ENCODE data around the gene SDE2. TPM values are rescaled to one million over a fixed set of nuclear protein-coding genes. Genes with fewer than 3 reads are reported as not detected.

SDE2 gene
- total and polyA plus RNA-seq, 12 donors, result 3.1 to 20.3 (median 13.1) TPM

GRCh38 chr1:226029093-226029496 is 30.0 kb upstream of the SDE2 start:
- TF ChIP-seq, protein P1, sequence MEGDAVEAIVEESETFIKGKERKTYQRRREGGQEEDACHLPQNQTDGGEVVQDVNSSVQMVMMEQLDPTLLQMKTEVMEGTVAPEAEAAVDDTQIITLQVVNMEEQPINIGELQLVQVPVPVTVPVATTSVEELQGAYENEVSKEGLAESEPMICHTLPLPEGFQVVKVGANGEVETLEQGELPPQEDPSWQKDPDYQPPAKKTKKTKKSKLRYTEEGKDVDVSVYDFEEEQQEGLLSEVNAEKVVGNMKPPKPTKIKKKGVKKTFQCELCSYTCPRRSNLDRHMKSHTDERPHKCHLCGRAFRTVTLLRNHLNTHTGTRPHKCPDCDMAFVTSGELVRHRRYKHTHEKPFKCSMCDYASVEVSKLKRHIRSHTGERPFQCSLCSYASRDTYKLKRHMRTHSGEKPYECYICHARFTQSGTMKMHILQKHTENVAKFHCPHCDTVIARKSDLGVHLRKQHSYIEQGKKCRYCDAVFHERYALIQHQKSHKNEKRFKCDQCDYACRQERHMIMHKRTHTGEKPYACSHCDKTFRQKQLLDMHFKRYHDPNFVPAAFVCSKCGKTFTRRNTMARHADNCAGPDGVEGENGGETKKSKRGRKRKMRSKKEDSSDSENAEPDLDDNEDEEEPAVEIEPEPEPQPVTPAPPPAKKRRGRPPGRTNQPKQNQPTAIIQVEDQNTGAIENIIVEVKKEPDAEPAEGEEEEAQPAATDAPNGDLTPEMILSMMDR (IDR thresholded peaks at IDR 0.05), result no peak
- Histone ChIP-seq H3K27ac (peak overlapping the region in 1 of 10 donors; percentile 69), H3K4me3 (no peak overlapping the region), H3K27me3 (no peaks in the 10 kb centered on the region), H3K36me3 (no peaks in the 10 kb centered on the region), H3K9me3 (no peaks in the 10 kb centered on the region), H3K4me1 (peaks cover 0 to 44% (median 0%) of the 10 kb centered on the region in 9 donors)
- intact Hi-C loops (cut with DNase I), result loop anchor here in 1 of 10 donors (1.0 kb wide), 1 partner anchor 12 kb away; no protein-coding TSS in a partner anchor
- WGBS, 2 donors, result 87 to 89% methylated on average over 7 of the region's 7 CpGs
- no peak for DNase-seq
- ATAC-seq, result peak in 1 of 8 donors; percentile 35

DNA sequence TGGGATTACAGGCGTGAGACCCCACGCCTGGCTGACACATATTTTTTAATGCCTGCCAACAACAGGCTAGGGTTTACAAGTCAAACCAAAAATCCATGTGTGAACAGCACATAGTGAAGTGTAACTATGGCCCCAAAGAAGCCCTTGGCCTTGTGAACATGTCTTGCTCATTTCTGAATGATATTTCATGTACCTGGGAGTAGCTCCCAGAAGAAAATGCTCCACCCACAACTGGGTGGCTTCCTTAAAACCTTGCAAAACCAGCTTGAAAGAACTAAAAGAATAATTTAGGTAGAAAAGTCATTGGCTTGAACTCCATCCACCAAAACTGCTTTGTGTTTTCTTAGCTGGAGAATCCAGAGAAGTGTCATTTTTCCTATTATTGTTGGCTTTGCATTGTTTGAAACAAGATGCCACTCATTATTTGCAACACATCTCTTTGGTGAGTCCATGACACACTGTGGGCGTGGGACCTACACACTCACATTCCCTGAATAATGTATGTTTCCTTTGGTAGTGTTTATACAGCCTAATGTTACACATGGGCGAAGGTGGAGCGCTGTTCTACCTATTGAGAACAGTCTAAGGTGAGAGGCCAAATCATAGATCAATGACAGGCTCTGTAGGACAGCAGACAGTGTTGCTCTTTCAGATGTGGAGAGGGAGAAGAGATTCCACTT is 28.5 kb upstream of the SDE2 start:
- Histone ChIP-seq H3K4me3 (no peak overlapping the region), H3K27me3 (no peaks in the 10 kb centered on the region), H3K4me1 (peaks cover 0 to 32% (median 0%) of the 10 kb centered on the region in 9 donors), H3K9me3 (no peaks in the 10 kb centered on the region), H3K36me3 (no peaks in the 10 kb centered on the region), H3K27ac (no peak overlapping the region)
- WGBS, 2 donors, result 94 to 95% methylated on average over 5 of the region's 5 CpGs
- DNase-seq, result no peak
- TF ChIP-seq, protein P1 (IDR thresholded peaks at IDR 0.05), result no peak
- intact Hi-C loops (cut with DNase I), result no loop called here
- ATAC-seq, result no peak

GRCh38 chr1:226026833-226027232 is 27.7 kb upstream of the SDE2 start:
- intact Hi-C loops (cut with DNase I), result no loop called here

GRCh38 chr1:226023735-226024134 is 24.6 kb upstream of the SDE2 start:
- TF ChIP-seq, protein P1 (IDR thresholded peaks at IDR 0.05), result no peak
- 72 to 81% methylated on average over 5 of the region's 5 CpGs for WGBS, 2 donors

More at GRCh38 chr1:226026833-226027232, 27.7 kb upstream of the SDE2 start:
- Histone ChIP-seq H3K4me1 (peaks cover 0 to 23% (median 0%) of the 10 kb centered on the region in 9 donors), H3K9me3 (no peaks in the 10 kb centered on the region), H3K36me3 (no peaks in the 10 kb centered on the region), H3K27me3 (no peaks in the 10 kb centered on the region), H3K27ac (no peak overlapping the region), H3K4me3 (no peak overlapping the region)
- DNase-seq (no peak), ATAC-seq (no peak)
- TF ChIP-seq, protein P1 (IDR thresholded peaks at IDR 0.05), result no peak
- 52 to 62% methylated on average over 2 of the region's 2 CpGs for WGBS, 2 donors

More at GRCh38 chr1:226023735-226024134, 24.6 kb upstream of the SDE2 start:
- ATAC-seq, result no peak
- H3K4me3 ChIP-seq, result no peak overlapping the region
- H3K27me3 ChIP-seq, result no peaks in the 10 kb centered on the region
- intact Hi-C loops (cut with DNase I), result no loop called here
- no peak for DNase-seq
- H3K36me3 ChIP-seq, result no peaks in the 10 kb centered on the region
- H3K27ac ChIP-seq, result no peak overlapping the region
- peaks cover 0 to 4% (median 0%) of the 10 kb centered on the region in 9 donors for H3K4me1 ChIP-seq
- no peaks in the 10 kb centered on the region for H3K9me3 ChIP-seq
